ENCODE data around the gene AIMP2. TPM values are rescaled to one million over a fixed set of nuclear protein-coding genes. Genes with fewer than 3 reads are reported as not detected.

AIMP2 gene
- total RNA-seq, 1 experiment from 2014 or later: 61.8 TPM

- TF ChIP-seq TCF7L2 (IDR thresholded peaks at IDR 0.05; ENCODE audit: borderline replicate concordance, extremely low read depth, insufficient read depth, insufficient read length): no peak
- no peak for TF ChIP-seq RAD21 (IDR thresholded peaks at IDR 0.05; ENCODE audit: low read depth)
- TF ChIP-seq, protein P1, sequence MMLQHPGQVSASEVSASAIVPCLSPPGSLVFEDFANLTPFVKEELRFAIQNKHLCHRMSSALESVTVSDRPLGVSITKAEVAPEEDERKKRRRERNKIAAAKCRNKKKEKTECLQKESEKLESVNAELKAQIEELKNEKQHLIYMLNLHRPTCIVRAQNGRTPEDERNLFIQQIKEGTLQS (IDR thresholded peaks at IDR 0.05): no peak
- no peak for TF ChIP-seq ELF1 (IDR thresholded peaks at IDR 0.05; ENCODE audit: borderline replicate concordance, low read depth)
- no peak for TF ChIP-seq JUND (IDR thresholded peaks at IDR 0.05)
- no peak for TF ChIP-seq YY1 (IDR thresholded peaks at IDR 0.05; ENCODE audit: extremely low read depth, insufficient replicate concordance, low read depth, low read length)
- TF ChIP-seq EZH2phosphoT487 (IDR thresholded peaks at IDR 0.05; ENCODE audit: borderline replicate concordance): no peak
- TF ChIP-seq ZFX (IDR thresholded peaks at IDR 0.05): no peak
These were observed 26.1 kb downstream of the AIMP2 start (continued) for GRCh38 chr7:6035165-6035564.

DNA sequence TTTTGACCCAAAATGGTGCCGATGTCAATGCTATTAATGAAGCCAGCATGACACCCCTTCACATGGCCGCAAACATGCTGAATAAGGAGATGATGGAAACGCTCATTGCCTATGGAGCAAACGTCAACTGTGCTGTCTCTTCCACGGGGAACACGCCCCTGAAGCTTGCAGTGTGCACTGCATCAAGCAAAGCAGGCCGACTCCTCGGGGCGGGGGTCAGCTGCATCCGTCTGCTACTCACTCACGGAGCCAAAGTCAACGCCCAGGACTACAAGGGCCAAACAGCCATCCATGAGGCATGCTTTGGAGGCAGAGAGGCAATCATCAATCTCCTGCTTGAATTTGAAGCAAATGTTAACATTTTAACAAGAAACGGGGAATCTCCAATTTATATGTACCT lies 26.6 kb downstream of the AIMP2 start:
- intact Hi-C loops (cut with micrococcal nuclease): no loop called here
- BruUV-seq (replicated peaks): no TSS peak
- Histone ChIP-seq H3K27ac (ENCODE audit: low read depth, low read length) (no peak overlapping the region), H3K27me3 (ENCODE audit: insufficient read depth, low read length) (no peaks in the 10 kb centered on the region), H3K36me3 (ENCODE audit: control insufficient read depth in 1 of 2, insufficient read depth in 2 of 2, low read length in 2 of 2) (peaks cover 47 to 48% of the 10 kb centered on the region in 2 experiments), H3K9me3 (ENCODE audit: control insufficient read depth in 1 of 2, insufficient read depth in 1 of 2, low read depth in 1 of 2, low read length in 2 of 2) (no peaks in the 10 kb centered on the region), H4K20me1 (ENCODE audit: insufficient read depth) (peaks cover 4% of the 10 kb centered on the region; the same call in 1 of the 2 replicates), H3K4me1 (ENCODE audit: control insufficient read depth in 1 of 2, insufficient read depth in 2 of 2, low read length in 2 of 2) (no peaks in the 10 kb centered on the region), H3K9ac (ENCODE audit: low read length) (no peak overlapping the region), H2AFZ (ENCODE audit: low read depth, low read length, poor library complexity, severe bottlenecking) (no peak overlapping the region), H3K4me2 (ENCODE audit: low read length) (no peak overlapping the region), H3K4me3 (replicated peaks in 1 of 2; ENCODE audit: low read depth in 1 of 2, low read length in 2 of 2) (no peak overlapping the region), H3K9me2 (ENCODE audit: insufficient read depth) (no peaks in the 10 kb centered on the region), H3K79me2 (ENCODE audit: insufficient read depth, low read length) (peaks cover 15% of the 10 kb centered on the region)
- DNase-seq (ENCODE audit: low read depth, low spot score) (no peak), ATAC-seq (no peak)
- ChIA-PET RAD21 (ENCODE audit: low non-redundant PET in 1 of 2, low total read pairs in 2 of 2, uncharacterized antibody in 2 of 2, unreplicated experiment in 2 of 2) (no interaction called here), CTCF (no interaction called here), POLR2A (no interaction called here)
- no peak for TF ChIP-seq TCF7L2 (IDR thresholded peaks at IDR 0.05; ENCODE audit: borderline replicate concordance, extremely low read depth, insufficient read depth, insufficient read length)
- no peak for TF ChIP-seq SIN3A (IDR thresholded peaks at IDR 0.05; ENCODE audit: low read depth)
- TF ChIP-seq SP1 (IDR thresholded peaks at IDR 0.05; ENCODE audit: low read depth): no peak
- no peak for TF ChIP-seq POLR2A (IDR thresholded peaks at IDR 0.05; ENCODE audit: borderline replicate concordance, extremely low read depth, insufficient read depth, insufficient read length)
- no peak for TF ChIP-seq FOSL1 (IDR thresholded peaks at IDR 0.05; ENCODE audit: low read depth)
- no peak for TF ChIP-seq POLR2AphosphoS5 (IDR thresholded peaks at IDR 0.05; ENCODE audit: low read depth, low read length)
- TF ChIP-seq CBX3 (IDR thresholded peaks at IDR 0.05; ENCODE audit: low read depth): no peak
- TF ChIP-seq ZBTB33 (IDR thresholded peaks at IDR 0.05; ENCODE audit: extremely low read depth, insufficient replicate concordance, low read length): no peak
- TF ChIP-seq, protein P1 (IDR thresholded peaks at IDR 0.05): no peak
- no peak for TF ChIP-seq ZNF274 (IDR thresholded peaks at IDR 0.05; ENCODE audit: low read depth, low read length)
- no peak for TF ChIP-seq SRF (IDR thresholded peaks at IDR 0.05; ENCODE audit: low read depth)
- TF ChIP-seq, protein P2, sequence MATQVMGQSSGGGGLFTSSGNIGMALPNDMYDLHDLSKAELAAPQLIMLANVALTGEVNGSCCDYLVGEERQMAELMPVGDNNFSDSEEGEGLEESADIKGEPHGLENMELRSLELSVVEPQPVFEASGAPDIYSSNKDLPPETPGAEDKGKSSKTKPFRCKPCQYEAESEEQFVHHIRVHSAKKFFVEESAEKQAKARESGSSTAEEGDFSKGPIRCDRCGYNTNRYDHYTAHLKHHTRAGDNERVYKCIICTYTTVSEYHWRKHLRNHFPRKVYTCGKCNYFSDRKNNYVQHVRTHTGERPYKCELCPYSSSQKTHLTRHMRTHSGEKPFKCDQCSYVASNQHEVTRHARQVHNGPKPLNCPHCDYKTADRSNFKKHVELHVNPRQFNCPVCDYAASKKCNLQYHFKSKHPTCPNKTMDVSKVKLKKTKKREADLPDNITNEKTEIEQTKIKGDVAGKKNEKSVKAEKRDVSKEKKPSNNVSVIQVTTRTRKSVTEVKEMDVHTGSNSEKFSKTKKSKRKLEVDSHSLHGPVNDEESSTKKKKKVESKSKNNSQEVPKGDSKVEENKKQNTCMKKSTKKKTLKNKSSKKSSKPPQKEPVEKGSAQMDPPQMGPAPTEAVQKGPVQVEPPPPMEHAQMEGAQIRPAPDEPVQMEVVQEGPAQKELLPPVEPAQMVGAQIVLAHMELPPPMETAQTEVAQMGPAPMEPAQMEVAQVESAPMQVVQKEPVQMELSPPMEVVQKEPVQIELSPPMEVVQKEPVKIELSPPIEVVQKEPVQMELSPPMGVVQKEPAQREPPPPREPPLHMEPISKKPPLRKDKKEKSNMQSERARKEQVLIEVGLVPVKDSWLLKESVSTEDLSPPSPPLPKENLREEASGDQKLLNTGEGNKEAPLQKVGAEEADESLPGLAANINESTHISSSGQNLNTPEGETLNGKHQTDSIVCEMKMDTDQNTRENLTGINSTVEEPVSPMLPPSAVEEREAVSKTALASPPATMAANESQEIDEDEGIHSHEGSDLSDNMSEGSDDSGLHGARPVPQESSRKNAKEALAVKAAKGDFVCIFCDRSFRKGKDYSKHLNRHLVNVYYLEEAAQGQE (IDR thresholded peaks at IDR 0.05; ENCODE audit: low read depth): no peak
- TF ChIP-seq CEBPB (IDR thresholded peaks at IDR 0.05; ENCODE audit: low read depth): no peak
- TF ChIP-seq EZH2 (IDR thresholded peaks at IDR 0.05): no peak
